Tibial nerve (tissue), 4 donors: ENCODE data around the gene ANGPTL4. TPM values are rescaled to one million over a fixed set of nuclear protein-coding genes. Genes with fewer than 3 reads are reported as not detected.

Experiments used
- DNase-seq, 2 donors: peaks; one replicate each; pipeline ENCODE4 v3.0.0-alpha.2; 2019; ENCODE audit warnings: low spot score in 2 of 2
- H3K27ac ChIP-seq, 4 donors: fragments of 200-600 bp; sonication (generic) in 3 of 4; one replicate each; pipeline ENCODE4 v1.5.1; 2017 to 2019; ENCODE audit warnings: mild to moderate bottlenecking in 1 of 4
- H3K27me3 ChIP-seq, 2 donors: fragments of 200-600 bp; sonication (generic) in 1 of 2; one replicate each; pipeline versions ENCODE4 v1.5.1 to v1.6.0; 2017 to 2019
- H3K36me3 ChIP-seq, 3 donors: fragments of 200-600 bp; sonication (generic); one replicate each; pipeline ENCODE4 v1.5.1; 2018 to 2019
- H3K4me1 ChIP-seq, 4 donors: fragments of 200-600 bp; sonication (generic) in 3 of 4; one replicate each; pipeline ENCODE4 v1.5.1; 2017 to 2019
- H3K4me3 ChIP-seq, 4 donors: fragments of 200-600 bp; sonication (generic) in 3 of 4; one replicate each; pipeline ENCODE4 v1.5.1; 2017 to 2019; ENCODE audit warnings: mild to moderate bottlenecking in 1 of 4, moderate library complexity in 1 of 4
- H3K9me3 ChIP-seq, 4 donors: fragments of 200-600 bp; sonication (generic) in 3 of 4; one replicate each; pipeline ENCODE4 v1.5.1; 2017 to 2019
- EP300 ChIP-seq, 2 donors: sonication (generic); formaldehyde crosslinking; IDR thresholded peaks; one replicate each; pipeline ENCODE4 v1.6.1; 2017; ENCODE audit warnings: antibody characterized with exemption in 2 of 2, mild to moderate bottlenecking in 1 of 2
- POLR2A ChIP-seq, 2 donors: fragments of 450-650 bp; IDR thresholded peaks; one replicate each; pipeline ENCODE4 v1.6.1; 2017; ENCODE audit warnings: antibody characterized with exemption in 2 of 2, mild to moderate bottlenecking in 2 of 2, moderate library complexity in 2 of 2
- WGBS, 2 donors: methylation state at CpG; one replicate each; pipeline ENCODE4 v1.1.5; 2018; 5-methylcytosine and 5-hydroxymethylcytosine counted together
- total RNA-seq, 4 donors: library from RNA; depleted of rRNA; stranded (reverse); fragments of >200 nt; gene quantifications; one replicate each; pipeline ENCODE4 v1.1.0, GENCODE V29; 2016
- TF ChIP-seq, protein P1 (sequence below), 5 experiments: fragments of 200-600 bp in 3 of 5; fragments of 450-650 bp in 2 of 5; sonication (generic) in 3 of 5; IDR thresholded peaks; one replicate each; pipeline ENCODE4 v1.5.1; 2016 to 2019; ENCODE audit warnings: antibody characterized with exemption in 5 of 5, mild to moderate bottlenecking in 3 of 5, moderate library complexity in 2 of 5

The ANGPTL4 gene
- total RNA-seq, 4 donors from 2014 or later: 52.2 to 256 (median 75.6) TPM

DNA sequence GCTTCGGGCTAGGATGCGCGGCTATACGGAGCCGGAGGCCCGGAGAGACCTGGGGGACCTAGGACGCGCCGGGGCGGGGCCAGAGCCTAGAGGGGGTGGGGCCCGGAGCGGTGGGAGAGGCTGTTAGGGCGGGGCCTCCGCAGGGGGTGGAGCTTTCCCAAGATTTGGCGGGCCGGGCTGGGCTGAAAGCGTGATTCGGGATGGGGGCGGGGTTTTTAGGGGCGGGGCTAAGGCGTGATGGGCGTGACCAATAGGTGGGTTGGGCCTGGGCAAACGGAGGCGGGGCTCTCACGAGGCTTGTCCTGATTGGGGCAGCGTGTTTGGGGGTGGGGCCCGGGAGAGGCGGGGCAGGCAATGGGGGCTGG is 26.6 kb downstream of the ANGPTL4 start:
- 0 to 3% methylated on average over 22 to 24 of the region's 28 CpGs for WGBS, 2 donors
- Histone ChIP-seq H3K27ac (peak overlapping the region; percentile 100), H3K27me3 (no peaks in the 10 kb centered on the region), H3K4me3 (peak overlapping the region; percentile 45 to 100 (median 98)), H3K4me1 (peaks cover 0 to 53% (median 46%) of the 10 kb centered on the region in 4 donors), H3K9me3 (no peaks in the 10 kb centered on the region), H3K36me3 (peaks cover 0 to 17% (median 0%) of the 10 kb centered on the region in 3 donors)
- peak; percentile 97 for DNase-seq
- TF ChIP-seq POLR2A (IDR thresholded peaks at IDR 0.05): no peak
- TF ChIP-seq, protein P1, sequence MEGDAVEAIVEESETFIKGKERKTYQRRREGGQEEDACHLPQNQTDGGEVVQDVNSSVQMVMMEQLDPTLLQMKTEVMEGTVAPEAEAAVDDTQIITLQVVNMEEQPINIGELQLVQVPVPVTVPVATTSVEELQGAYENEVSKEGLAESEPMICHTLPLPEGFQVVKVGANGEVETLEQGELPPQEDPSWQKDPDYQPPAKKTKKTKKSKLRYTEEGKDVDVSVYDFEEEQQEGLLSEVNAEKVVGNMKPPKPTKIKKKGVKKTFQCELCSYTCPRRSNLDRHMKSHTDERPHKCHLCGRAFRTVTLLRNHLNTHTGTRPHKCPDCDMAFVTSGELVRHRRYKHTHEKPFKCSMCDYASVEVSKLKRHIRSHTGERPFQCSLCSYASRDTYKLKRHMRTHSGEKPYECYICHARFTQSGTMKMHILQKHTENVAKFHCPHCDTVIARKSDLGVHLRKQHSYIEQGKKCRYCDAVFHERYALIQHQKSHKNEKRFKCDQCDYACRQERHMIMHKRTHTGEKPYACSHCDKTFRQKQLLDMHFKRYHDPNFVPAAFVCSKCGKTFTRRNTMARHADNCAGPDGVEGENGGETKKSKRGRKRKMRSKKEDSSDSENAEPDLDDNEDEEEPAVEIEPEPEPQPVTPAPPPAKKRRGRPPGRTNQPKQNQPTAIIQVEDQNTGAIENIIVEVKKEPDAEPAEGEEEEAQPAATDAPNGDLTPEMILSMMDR (IDR thresholded peaks at IDR 0.05): no peak
- TF ChIP-seq EP300 (IDR thresholded peaks at IDR 0.05): no peak

DNA sequence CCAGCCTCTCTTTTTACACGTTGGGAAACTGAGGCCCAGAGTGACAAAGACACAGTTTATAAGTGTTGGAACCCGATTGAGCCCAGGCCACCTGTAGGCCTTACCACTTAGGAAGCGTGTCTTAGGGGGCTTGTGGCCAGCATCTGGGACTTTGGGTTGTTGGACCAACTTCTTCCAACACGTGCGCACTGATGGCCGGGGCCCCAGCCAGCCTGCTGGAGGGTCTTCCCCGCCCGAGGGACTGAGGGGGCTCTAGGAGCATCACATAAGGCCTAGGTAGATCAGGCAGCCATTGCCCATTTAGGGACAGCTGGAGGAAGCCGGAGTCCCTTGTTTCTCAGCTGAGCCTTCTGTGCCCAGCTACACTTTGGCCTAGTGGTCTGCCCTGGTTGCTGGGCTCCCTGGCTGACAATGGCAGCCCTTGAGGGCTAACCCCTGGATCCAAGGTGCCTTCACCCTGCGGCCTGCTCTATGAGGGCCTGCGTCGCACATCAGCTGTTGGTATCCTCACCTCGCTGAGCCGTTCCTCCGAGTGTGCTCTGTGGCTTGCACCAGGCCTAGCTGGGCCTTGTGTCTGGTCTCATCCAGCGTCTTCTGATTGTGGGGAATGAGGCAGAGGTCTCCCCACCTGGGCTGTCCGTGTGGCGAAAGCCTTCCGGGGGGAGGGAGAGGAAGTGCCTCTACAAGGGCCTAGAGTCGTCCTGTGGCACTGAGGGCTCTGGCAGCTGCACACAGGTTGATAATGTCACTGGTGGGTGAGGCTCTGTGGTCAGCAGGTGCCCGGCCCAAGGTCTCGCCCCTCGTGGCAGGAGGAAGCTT is 27.5 kb downstream of the ANGPTL4 start:
- Histone ChIP-seq H3K4me1 (peaks cover 0 to 60% (median 50%) of the 10 kb centered on the region in 4 donors), H3K4me3 (peak overlapping the region in 3 of 4 donors; percentile 45 to 100 (median 99)), H3K9me3 (no peaks in the 10 kb centered on the region), H3K27ac (peak overlapping the region; percentile 100), H3K36me3 (peaks cover 0 to 12% (median 0%) of the 10 kb centered on the region in 3 donors), H3K27me3 (no peaks in the 10 kb centered on the region)
- TF ChIP-seq, protein P1 (IDR thresholded peaks at IDR 0.05): no peak
- TF ChIP-seq POLR2A (IDR thresholded peaks at IDR 0.05): no peak
- no peak for TF ChIP-seq EP300 (IDR thresholded peaks at IDR 0.05)
- no peak for DNase-seq
- 67 to 68% methylated on average over 18 to 19 of the region's 23 CpGs for WGBS, 2 donors

DNA sequence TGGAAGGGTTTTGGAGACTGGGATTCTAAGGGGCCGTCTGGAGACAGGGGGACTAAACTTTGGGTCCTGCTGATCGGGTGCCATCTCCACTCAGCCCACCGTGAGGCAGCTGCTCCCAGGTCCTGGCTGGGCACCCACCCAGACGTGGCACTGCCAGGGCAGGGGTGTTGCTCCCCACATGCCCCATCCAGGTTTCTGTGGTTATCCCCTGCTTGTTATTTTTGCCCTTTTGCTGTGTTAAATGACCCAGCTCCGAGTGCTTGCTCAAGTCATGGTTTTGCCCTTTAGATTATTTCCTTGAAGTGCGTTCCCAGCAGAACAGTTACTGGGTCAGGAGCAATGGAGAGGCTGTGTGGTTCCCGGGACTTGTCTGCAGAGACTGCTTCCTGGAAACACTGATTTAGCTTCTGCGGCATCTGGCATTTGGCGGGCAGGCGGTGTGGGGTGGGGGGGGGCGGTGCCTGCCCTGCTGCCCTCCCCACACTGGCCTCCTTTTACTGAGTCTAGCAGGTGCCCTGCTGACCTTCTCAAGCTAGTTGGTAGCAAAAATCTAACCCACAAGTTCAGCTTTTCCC is 28.1 kb downstream of the ANGPTL4 start:
- DNase-seq: no peak
- Histone ChIP-seq H3K4me1 (peaks cover 0 to 67% (median 54%) of the 10 kb centered on the region in 4 donors), H3K4me3 (peak overlapping the region in 1 of 4 donors; percentile 99)

DNA sequence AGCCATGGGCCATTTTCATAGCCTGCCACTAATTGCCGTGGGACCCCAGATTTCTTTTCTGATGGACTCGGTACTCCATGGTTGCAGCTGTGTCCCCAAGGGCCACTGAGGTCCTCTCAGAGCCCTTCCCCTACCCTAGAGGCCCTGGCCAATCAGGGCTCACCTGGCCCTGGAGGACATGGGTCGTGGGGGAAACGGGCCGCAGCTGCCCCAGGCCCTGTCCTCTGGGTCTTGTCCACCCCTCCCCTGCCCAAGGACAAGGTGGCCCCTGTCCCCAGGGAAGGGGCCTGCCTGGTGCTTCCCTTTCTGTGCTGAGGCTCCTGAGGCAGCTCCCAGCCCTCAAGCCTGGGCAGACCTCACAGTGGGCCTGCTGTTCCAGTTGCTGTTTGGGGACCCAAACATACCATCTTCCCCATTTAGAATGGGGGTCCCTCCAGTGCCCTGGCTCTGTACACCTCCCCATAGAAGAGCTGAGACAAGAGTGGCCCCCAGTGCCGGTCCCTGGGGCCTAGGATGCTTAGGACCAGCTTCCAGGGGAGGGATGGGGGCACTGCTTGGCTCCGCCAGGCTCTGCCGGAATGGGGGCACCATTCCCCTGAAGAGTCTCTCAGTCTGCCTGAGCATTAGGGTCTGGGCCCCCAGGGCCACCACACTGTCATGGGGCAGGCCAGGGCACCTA is 29.4 kb downstream of the ANGPTL4 start:
- peak overlapping the region; percentile 56 to 100 (median 100) for H3K27ac ChIP-seq
- no peaks in the 10 kb centered on the region for H3K27me3 ChIP-seq
- H3K9me3 ChIP-seq: no peaks in the 10 kb centered on the region
- H3K4me3 ChIP-seq: no peak overlapping the region
- 31 to 64% methylated on average over 5 to 7 of the region's 8 CpGs for WGBS, 2 donors
- peaks cover 0 to 80% (median 61%) of the 10 kb centered on the region in 4 donors for H3K4me1 ChIP-seq
- TF ChIP-seq EP300 (IDR thresholded peaks at IDR 0.05) (no peak), POLR2A (IDR thresholded peaks at IDR 0.05) (no peak)
- TF ChIP-seq, protein P1 (IDR thresholded peaks at IDR 0.05): no peak
- no peaks in the 10 kb centered on the region for H3K36me3 ChIP-seq
- no peak for DNase-seq

More for the DNA sequence above, 28.1 kb downstream of the ANGPTL4 start:
- TF ChIP-seq, protein P1 (IDR thresholded peaks at IDR 0.05): no peak
- TF ChIP-seq POLR2A (IDR thresholded peaks at IDR 0.05): peak in 1 of 2 donors; percentile 25
- TF ChIP-seq EP300 (IDR thresholded peaks at IDR 0.05): peak; percentile 32 to 40
- Histone ChIP-seq H3K36me3 (peaks cover 0 to 5% (median 0%) of the 10 kb centered on the region in 3 donors), H3K27me3 (no peaks in the 10 kb centered on the region), H3K9me3 (no peaks in the 10 kb centered on the region), H3K27ac (peak overlapping the region; percentile 100)
- WGBS, 2 donors: 18 to 23% methylated on average over 9 to 11 of the region's 11 CpGs
